ENCODE measurements around the gene FOXR2. TPM values are rescaled to one million over a fixed set of nuclear protein-coding genes. Genes with fewer than 3 reads are reported as not detected.

The FOXR2 gene
- total RNA-seq (2013): not detected
- polyA plus RNA-seq (not detected), polyA minus RNA-seq (not detected in 2 replicates), total RNA-seq (0 to 0.58 (median 0) reads per million in 11 experiments)

GRCh38 chrX:55623100-55623499 is at the start of gene FOXR2:
FOXR2 (plus strand) TSS chrX:55623400; CDS start chrX:55623712, 312 bp downstream.
- TF ChIP-seq, protein P1, sequence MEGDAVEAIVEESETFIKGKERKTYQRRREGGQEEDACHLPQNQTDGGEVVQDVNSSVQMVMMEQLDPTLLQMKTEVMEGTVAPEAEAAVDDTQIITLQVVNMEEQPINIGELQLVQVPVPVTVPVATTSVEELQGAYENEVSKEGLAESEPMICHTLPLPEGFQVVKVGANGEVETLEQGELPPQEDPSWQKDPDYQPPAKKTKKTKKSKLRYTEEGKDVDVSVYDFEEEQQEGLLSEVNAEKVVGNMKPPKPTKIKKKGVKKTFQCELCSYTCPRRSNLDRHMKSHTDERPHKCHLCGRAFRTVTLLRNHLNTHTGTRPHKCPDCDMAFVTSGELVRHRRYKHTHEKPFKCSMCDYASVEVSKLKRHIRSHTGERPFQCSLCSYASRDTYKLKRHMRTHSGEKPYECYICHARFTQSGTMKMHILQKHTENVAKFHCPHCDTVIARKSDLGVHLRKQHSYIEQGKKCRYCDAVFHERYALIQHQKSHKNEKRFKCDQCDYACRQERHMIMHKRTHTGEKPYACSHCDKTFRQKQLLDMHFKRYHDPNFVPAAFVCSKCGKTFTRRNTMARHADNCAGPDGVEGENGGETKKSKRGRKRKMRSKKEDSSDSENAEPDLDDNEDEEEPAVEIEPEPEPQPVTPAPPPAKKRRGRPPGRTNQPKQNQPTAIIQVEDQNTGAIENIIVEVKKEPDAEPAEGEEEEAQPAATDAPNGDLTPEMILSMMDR (IDR thresholded peaks at IDR 0.05): no peak
- DNase-seq: no peak
- H3K9me3 Mint-ChIP-seq: peaks cover 0 to 14% (median 5%) of the 10 kb centered on the region in 7 donors
- H3K4me1 ChIP-seq (ENCODE audit: control insufficient read depth in 1 of 2, insufficient read depth in 2 of 2, low read length in 2 of 2): no peaks in the 10 kb centered on the region
- no peaks in the 10 kb centered on the region for H3K27me3 ChIP-seq (ENCODE audit: control insufficient read depth in 2 of 2, insufficient read depth in 2 of 2, low read length in 2 of 2)
- H3K9ac ChIP-seq (ENCODE audit: insufficient read depth, low read length, poor library complexity, severe bottlenecking): no peak within 1 kb of the TSS
- no peak within 1 kb of the TSS for H3K4me3 ChIP-seq (replicated peaks in 1 of 3; ENCODE audit: low read depth in 2 of 3, low read length in 3 of 3)
- no peaks in the 10 kb centered on the region for H3K27me3 Mint-ChIP-seq (ENCODE audit: low read depth in 3 of 3)
- H3K36me3 Mint-ChIP-seq: no peaks in the 10 kb centered on the region
- no peaks in the 10 kb centered on the region for H3K4me1 Mint-ChIP-seq
- no peaks in the 10 kb centered on the region for H4K20me1 ChIP-seq (ENCODE audit: insufficient read depth, low read length)
- no peaks in the 10 kb centered on the region for H3K9me3 ChIP-seq (replicated peaks in 1 of 2; ENCODE audit: control insufficient read depth in 1 of 2, insufficient read depth in 1 of 2, low read length in 2 of 2)
- H3K27ac Mint-ChIP-seq: no peak within 1 kb of the TSS
- H3K79me2 ChIP-seq (ENCODE audit: insufficient read depth, low read length): no peaks in the 10 kb centered on the region
- no peak within 1 kb of the TSS for H3K4me3 Mint-ChIP-seq
- no peak within 1 kb of the TSS for H3K4me2 ChIP-seq (replicated peaks; ENCODE audit: extremely low read depth, low read length, poor library complexity, severe bottlenecking)
- intact Hi-C loops (cut with micrococcal nuclease): no loop called here
- H2AFZ ChIP-seq (ENCODE audit: insufficient read depth, low read depth, low read length, poor library complexity, severe bottlenecking): no peak within 1 kb of the TSS
- no peaks in the 10 kb centered on the region for H3K36me3 ChIP-seq (replicated peaks in 1 of 2; ENCODE audit: control insufficient read depth in 1 of 2, insufficient read depth in 2 of 2, low read length in 2 of 2)
- no CpG with 5 or more reads among the region's 1 CpG for WGBS (ENCODE audit: insufficient coverage)
- no peak within 1 kb of the TSS for H3K27ac ChIP-seq (ENCODE audit: low read depth in 1 of 2, low read length in 2 of 2)

DNA sequence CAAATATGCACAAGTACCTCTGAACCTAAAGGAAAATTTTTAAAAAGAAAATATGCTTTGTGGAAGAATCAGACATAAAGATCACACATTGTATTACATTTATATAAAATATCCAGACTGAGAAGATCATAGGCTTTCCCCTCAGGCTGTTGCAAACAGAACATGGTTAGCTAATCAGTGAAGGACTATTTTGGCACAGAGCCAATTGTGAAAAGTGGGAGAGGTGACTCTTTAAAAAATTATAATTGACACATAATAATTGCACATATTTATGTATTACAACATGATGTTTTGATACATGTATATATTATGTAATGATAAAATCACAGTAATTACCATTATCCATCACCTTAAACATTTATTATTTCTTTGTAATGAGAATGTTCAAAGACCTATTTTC is 44.1 kb upstream of the FOXR2 start:
- H3K27ac Mint-ChIP-seq: no peak overlapping the region
- Histone ChIP-seq H3K4me1 (ENCODE audit: control insufficient read depth in 1 of 2, insufficient read depth in 2 of 2, low read length in 2 of 2) (no peaks in the 10 kb centered on the region), H3K36me3 (replicated peaks in 1 of 2; ENCODE audit: control insufficient read depth in 1 of 2, insufficient read depth in 2 of 2, low read length in 2 of 2) (no peaks in the 10 kb centered on the region), H3K4me3 (replicated peaks in 1 of 3; ENCODE audit: low read depth in 2 of 3, low read length in 3 of 3) (no peak overlapping the region), H3K4me2 (replicated peaks; ENCODE audit: extremely low read depth, low read length, poor library complexity, severe bottlenecking) (no peak overlapping the region), H2AFZ (ENCODE audit: insufficient read depth, low read depth, low read length, poor library complexity, severe bottlenecking) (no peak overlapping the region), H3K9me3 (replicated peaks in 1 of 2; ENCODE audit: control insufficient read depth in 1 of 2, insufficient read depth in 1 of 2, low read length in 2 of 2) (no peaks in the 10 kb centered on the region), H3K79me2 (ENCODE audit: insufficient read depth, low read length) (no peaks in the 10 kb centered on the region), H3K27me3 (ENCODE audit: control insufficient read depth in 2 of 2, insufficient read depth in 2 of 2, low read length in 2 of 2) (no peaks in the 10 kb centered on the region), H3K27ac (ENCODE audit: low read depth in 1 of 2, low read length in 2 of 2) (no peak overlapping the region), H3K9ac (ENCODE audit: insufficient read depth, low read length, poor library complexity, severe bottlenecking) (no peak overlapping the region), H4K20me1 (ENCODE audit: insufficient read depth, low read length) (no peaks in the 10 kb centered on the region)
- intact Hi-C loops (cut with micrococcal nuclease): no loop called here
- no peak for DNase-seq
- H3K9me3 Mint-ChIP-seq: peaks cover 2 to 13% (median 5%) of the 10 kb centered on the region in 7 donors
- H3K27me3 Mint-ChIP-seq (ENCODE audit: low read depth in 3 of 3): no peaks in the 10 kb centered on the region
- H3K36me3 Mint-ChIP-seq: no peaks in the 10 kb centered on the region
- no peak overlapping the region for H3K4me3 Mint-ChIP-seq
- no peaks in the 10 kb centered on the region for H3K4me1 Mint-ChIP-seq
- TF ChIP-seq, protein P1 (IDR thresholded peaks at IDR 0.05): no peak
